HG03196 (cell line): ENCODE data around the gene GPR31.

Experiments used
- ATAC-seq: cut with Tn5 transposase; IDR thresholded peaks from one replicate; pipeline ENCODE4 v1.9.1; 2021; ENCODE audit not compliant: unreplicated experiment

Gene GPR31

GRCh38 chr6:167140589-167141474, 16.9 kb downstream of the GPR31 start:
- no peak for ATAC-seq

GRCh38 chr6:167139761-167140160, 18.0 kb downstream of the GPR31 start:
- no peak for ATAC-seq

GRCh38 chr6:167137881-167138280, 19.9 kb downstream of the GPR31 start:
- no peak for ATAC-seq

- ATAC-seq: no peak
Measured at GRCh38 chr6:167137081-167137480, 20.7 kb downstream of the GPR31 start.

- no peak for ATAC-seq
Measured at GRCh38 chr6:167136376-167136775, 21.4 kb downstream of the GPR31 start.

- ATAC-seq: no peak
Measured at GRCh38 chr6:167134448-167135328, 23.1 kb downstream of the GPR31 start.

GRCh38 chr6:167130712-167131684, 26.8 kb downstream of the GPR31 start:
- ATAC-seq: no peak

- ATAC-seq: peak; percentile 33
Measured at GRCh38 chr6:167130008-167130677, 27.6 kb downstream of the GPR31 start.

GRCh38 chr6:167129562-167129961, 28.2 kb downstream of the GPR31 start:
- ATAC-seq: no peak

- ATAC-seq: no peak
Measured at GRCh38 chr6:167129159-167129558, 28.6 kb downstream of the GPR31 start.

GRCh38 chr6:167127785-167128531, 29.8 kb downstream of the GPR31 start:
- no peak for ATAC-seq

GRCh38 chr6:167125855-167126349, 31.9 kb downstream of the GPR31 start:
- no peak for ATAC-seq

- no peak for ATAC-seq
Measured at GRCh38 chr6:167125410-167125809, 32.4 kb downstream of the GPR31 start.

- no peak for ATAC-seq
Measured at GRCh38 chr6:167124753-167125152, 33.0 kb downstream of the GPR31 start.

- ATAC-seq: peak; percentile 23
Measured at GRCh38 chr6:167122827-167123657, 34.7 kb downstream of the GPR31 start, which contains the start of gene CCR6. Gene CCR6 (plus strand): TSS chr6:167123096. CDS start chr6:167136135, 13,039 bp downstream.

- ATAC-seq: peak; percentile 35
Measured at GRCh38 chr6:167122041-167122826, 35.5 kb downstream of the GPR31 start.

- ATAC-seq: peak; percentile 1
Measured at GRCh38 chr6:167121335-167121841, 36.4 kb downstream of the GPR31 start.
